HEK293 (cell line): ENCODE measurements around the gene PHACTR2.

Experiments
- HOXD13 ChIP-seq: sonication (generic); formaldehyde crosslinking; IDR thresholded peaks from 2 replicates; pipeline ENCODE4 v1.8.0; 2022; ENCODE audit warnings: missing genetic modification reagents, borderline replicate concordance
- ZNF169 ChIP-seq: fragments of 450-650 bp; formaldehyde crosslinking; IDR thresholded peaks from 2 replicates; pipeline ENCODE4 v1.5.1; 2016; ENCODE audit warnings: missing biosample characterization, missing genetic modification characterization
- ZNF555 ChIP-seq: fragments of 450-650 bp; formaldehyde crosslinking; conservative IDR thresholded peaks from 2 replicates; pipeline ENCODE4 v1.5.1; 2017; ENCODE audit warnings: missing biosample characterization, mild to moderate bottlenecking, missing genetic modification characterization, inconsistent platforms
- TF ChIP-seq, protein P1 (sequence below): fragments of 450-650 bp; formaldehyde crosslinking; IDR thresholded peaks from 2 replicates; pipeline ENCODE4 v1.5.1; 2016; ENCODE audit warnings: missing biosample characterization, missing genetic modification characterization
- TF ChIP-seq, protein P2 (sequence below): fragments of 450-650 bp; formaldehyde crosslinking; IDR thresholded peaks from 2 replicates; pipeline ENCODE4 v1.5.1; 2016; ENCODE audit warnings: missing biosample characterization, missing genetic modification characterization
- TF ChIP-seq, protein P3 (sequence below): fragments of 450-650 bp; formaldehyde crosslinking; IDR thresholded peaks from 2 replicates; pipeline ENCODE4 v1.5.1; 2017; ENCODE audit warnings: missing biosample characterization, mild to moderate bottlenecking, missing genetic modification characterization, moderate library complexity
- TF ChIP-seq, protein P4 (sequence below): fragments of 450-650 bp; formaldehyde crosslinking; IDR thresholded peaks from 2 replicates; pipeline ENCODE4 v1.5.1; 2016; ENCODE audit warnings: missing biosample characterization, missing genetic modification characterization
- TF ChIP-seq, protein P5 (sequence below): fragments of 450-650 bp; formaldehyde crosslinking; conservative IDR thresholded peaks from 2 replicates; pipeline ENCODE4 v1.5.1; 2016; ENCODE audit warnings: low read depth, missing biosample characterization, missing genetic modification characterization
- TF ChIP-seq, protein P6 (sequence below): fragments of 450-650 bp; formaldehyde crosslinking; IDR thresholded peaks from 2 replicates; pipeline ENCODE4 v1.5.1; 2016; ENCODE audit warnings: missing biosample characterization, missing genetic modification characterization
- TF ChIP-seq, protein P7 (sequence below): fragments of 450-650 bp; formaldehyde crosslinking; IDR thresholded peaks from 2 replicates; pipeline ENCODE4 v1.5.1; 2016; ENCODE audit warnings: missing biosample characterization, missing genetic modification characterization, low read depth

DNA sequence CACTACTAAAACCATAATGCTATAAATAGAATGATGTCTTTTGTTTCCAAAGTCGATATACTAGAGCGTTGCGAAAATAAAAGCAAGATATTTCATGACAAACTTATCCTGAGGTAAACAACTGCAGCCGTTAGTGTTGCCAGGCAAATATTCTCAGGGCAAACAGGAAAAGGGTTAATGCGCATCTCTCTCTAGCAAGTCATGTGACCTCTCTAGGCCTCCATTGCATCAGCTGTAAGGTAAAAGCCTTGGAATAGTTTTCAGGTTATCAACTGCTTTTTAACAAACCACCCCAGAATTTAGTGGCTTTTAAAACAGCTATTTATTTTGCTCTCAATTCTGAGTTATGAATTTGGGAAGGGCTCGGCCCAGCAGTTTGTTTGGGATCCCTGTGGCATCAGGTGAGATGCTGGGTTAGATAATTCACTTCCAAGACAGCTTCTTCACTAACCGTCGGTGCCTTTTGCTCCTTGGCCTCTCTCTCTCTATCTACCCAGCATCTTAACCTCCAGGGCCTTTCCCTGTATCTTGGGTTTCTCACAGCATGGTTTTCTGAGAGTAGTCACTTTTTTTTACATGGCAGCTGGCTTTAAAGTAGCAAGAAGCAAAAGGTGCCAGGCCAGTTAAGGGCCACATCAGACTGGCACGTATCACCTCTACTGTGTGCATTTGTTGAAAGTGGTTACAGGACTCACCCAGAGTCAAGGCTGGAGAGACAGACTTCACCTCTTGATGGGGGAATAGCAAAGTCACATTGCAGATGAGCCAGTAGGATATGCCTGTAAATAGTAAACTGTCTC lies 126.2 kb downstream of the PHACTR2 start:
- TF ChIP-seq HOXD13 = no peak
- TF ChIP-seq, protein P1, sequence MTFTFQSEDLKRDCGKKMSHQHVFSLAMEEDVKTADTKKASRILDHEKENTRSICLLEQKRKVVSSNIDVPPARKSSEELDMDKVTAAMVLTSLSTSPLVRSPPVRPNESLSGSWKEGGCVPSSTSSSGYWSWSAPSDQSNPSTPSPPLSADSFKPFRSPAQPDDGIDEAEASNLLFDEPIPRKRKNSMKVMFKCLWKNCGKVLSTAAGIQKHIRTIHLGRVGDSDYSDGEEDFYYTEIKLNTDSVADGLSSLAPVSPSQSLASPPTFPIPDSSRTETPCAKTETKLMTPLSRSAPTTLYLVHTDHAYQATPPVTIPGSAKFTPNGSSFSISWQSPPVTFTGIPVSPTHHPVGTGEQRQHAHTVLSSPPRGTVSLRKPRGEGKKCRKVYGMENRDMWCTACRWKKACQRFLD (tag by site-specific recombination) = no peak
- TF ChIP-seq, protein P2, sequence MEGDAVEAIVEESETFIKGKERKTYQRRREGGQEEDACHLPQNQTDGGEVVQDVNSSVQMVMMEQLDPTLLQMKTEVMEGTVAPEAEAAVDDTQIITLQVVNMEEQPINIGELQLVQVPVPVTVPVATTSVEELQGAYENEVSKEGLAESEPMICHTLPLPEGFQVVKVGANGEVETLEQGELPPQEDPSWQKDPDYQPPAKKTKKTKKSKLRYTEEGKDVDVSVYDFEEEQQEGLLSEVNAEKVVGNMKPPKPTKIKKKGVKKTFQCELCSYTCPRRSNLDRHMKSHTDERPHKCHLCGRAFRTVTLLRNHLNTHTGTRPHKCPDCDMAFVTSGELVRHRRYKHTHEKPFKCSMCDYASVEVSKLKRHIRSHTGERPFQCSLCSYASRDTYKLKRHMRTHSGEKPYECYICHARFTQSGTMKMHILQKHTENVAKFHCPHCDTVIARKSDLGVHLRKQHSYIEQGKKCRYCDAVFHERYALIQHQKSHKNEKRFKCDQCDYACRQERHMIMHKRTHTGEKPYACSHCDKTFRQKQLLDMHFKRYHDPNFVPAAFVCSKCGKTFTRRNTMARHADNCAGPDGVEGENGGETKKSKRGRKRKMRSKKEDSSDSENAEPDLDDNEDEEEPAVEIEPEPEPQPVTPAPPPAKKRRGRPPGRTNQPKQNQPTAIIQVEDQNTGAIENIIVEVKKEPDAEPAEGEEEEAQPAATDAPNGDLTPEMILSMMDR = no peak
- TF ChIP-seq, protein P3, sequence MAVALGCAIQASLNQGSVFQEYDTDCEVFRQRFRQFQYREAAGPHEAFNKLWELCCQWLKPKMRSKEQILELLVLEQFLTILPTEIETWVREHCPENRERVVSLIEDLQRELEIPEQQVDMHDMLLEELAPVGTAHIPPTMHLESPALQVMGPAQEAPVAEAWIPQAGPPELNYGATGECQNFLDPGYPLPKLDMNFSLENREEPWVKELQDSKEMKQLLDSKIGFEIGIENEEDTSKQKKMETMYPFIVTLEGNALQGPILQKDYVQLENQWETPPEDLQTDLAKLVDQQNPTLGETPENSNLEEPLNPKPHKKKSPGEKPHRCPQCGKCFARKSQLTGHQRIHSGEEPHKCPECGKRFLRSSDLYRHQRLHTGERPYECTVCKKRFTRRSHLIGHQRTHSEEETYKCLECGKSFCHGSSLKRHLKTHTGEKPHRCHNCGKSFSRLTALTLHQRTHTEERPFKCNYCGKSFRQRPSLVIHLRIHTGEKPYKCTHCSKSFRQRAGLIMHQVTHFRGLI (tag by site-specific recombination) = no peak
- TF ChIP-seq ZNF555 = no peak
- TF ChIP-seq, protein P4, sequence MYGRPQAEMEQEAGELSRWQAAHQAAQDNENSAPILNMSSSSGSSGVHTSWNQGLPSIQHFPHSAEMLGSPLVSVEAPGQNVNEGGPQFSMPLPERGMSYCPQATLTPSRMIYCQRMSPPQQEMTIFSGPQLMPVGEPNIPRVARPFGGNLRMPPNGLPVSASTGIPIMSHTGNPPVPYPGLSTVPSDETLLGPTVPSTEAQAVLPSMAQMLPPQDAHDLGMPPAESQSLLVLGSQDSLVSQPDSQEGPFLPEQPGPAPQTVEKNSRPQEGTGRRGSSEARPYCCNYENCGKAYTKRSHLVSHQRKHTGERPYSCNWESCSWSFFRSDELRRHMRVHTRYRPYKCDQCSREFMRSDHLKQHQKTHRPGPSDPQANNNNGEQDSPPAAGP = no peak
- TF ChIP-seq, protein P5, sequence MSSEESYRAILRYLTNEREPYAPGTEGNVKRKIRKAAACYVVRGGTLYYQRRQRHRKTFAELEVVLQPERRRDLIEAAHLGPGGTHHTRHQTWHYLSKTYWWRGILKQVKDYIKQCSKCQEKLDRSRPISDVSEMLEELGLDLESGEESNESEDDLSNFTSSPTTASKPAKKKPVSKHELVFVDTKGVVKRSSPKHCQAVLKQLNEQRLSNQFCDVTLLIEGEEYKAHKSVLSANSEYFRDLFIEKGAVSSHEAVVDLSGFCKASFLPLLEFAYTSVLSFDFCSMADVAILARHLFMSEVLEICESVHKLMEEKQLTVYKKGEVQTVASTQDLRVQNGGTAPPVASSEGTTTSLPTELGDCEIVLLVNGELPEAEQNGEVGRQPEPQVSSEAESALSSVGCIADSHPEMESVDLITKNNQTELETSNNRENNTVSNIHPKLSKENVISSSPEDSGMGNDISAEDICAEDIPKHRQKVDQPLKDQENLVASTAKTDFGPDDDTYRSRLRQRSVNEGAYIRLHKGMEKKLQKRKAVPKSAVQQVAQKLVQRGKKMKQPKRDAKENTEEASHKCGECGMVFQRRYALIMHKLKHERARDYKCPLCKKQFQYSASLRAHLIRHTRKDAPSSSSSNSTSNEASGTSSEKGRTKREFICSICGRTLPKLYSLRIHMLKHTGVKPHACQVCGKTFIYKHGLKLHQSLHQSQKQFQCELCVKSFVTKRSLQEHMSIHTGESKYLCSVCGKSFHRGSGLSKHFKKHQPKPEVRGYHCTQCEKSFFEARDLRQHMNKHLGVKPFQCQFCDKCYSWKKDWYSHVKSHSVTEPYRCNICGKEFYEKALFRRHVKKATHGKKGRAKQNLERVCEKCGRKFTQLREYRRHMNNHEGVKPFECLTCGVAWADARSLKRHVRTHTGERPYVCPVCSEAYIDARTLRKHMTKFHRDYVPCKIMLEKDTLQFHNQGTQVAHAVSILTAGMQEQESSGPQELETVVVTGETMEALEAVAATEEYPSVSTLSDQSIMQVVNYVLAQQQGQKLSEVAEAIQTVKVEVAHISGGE (tag by site-specific recombination) = no peak
- TF ChIP-seq, protein P6, sequence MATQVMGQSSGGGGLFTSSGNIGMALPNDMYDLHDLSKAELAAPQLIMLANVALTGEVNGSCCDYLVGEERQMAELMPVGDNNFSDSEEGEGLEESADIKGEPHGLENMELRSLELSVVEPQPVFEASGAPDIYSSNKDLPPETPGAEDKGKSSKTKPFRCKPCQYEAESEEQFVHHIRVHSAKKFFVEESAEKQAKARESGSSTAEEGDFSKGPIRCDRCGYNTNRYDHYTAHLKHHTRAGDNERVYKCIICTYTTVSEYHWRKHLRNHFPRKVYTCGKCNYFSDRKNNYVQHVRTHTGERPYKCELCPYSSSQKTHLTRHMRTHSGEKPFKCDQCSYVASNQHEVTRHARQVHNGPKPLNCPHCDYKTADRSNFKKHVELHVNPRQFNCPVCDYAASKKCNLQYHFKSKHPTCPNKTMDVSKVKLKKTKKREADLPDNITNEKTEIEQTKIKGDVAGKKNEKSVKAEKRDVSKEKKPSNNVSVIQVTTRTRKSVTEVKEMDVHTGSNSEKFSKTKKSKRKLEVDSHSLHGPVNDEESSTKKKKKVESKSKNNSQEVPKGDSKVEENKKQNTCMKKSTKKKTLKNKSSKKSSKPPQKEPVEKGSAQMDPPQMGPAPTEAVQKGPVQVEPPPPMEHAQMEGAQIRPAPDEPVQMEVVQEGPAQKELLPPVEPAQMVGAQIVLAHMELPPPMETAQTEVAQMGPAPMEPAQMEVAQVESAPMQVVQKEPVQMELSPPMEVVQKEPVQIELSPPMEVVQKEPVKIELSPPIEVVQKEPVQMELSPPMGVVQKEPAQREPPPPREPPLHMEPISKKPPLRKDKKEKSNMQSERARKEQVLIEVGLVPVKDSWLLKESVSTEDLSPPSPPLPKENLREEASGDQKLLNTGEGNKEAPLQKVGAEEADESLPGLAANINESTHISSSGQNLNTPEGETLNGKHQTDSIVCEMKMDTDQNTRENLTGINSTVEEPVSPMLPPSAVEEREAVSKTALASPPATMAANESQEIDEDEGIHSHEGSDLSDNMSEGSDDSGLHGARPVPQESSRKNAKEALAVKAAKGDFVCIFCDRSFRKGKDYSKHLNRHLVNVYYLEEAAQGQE = no peak
- no peak for TF ChIP-seq ZNF169 (tag by site-specific recombination)
- TF ChIP-seq, protein P7, sequence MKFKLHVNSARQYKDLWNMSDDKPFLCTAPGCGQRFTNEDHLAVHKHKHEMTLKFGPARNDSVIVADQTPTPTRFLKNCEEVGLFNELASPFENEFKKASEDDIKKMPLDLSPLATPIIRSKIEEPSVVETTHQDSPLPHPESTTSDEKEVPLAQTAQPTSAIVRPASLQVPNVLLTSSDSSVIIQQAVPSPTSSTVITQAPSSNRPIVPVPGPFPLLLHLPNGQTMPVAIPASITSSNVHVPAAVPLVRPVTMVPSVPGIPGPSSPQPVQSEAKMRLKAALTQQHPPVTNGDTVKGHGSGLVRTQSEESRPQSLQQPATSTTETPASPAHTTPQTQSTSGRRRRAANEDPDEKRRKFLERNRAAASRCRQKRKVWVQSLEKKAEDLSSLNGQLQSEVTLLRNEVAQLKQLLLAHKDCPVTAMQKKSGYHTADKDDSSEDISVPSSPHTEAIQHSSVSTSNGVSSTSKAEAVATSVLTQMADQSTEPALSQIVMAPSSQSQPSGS (tag by site-specific recombination) = no peak
